ENCODE data around the gene U2AF1.
"Not testable (repeated sequence)": the region's sequence is repeated elsewhere in the genome, so short reads cannot be mapped to it uniquely, and the experiment has no call there.

Gene U2AF1

DNA sequence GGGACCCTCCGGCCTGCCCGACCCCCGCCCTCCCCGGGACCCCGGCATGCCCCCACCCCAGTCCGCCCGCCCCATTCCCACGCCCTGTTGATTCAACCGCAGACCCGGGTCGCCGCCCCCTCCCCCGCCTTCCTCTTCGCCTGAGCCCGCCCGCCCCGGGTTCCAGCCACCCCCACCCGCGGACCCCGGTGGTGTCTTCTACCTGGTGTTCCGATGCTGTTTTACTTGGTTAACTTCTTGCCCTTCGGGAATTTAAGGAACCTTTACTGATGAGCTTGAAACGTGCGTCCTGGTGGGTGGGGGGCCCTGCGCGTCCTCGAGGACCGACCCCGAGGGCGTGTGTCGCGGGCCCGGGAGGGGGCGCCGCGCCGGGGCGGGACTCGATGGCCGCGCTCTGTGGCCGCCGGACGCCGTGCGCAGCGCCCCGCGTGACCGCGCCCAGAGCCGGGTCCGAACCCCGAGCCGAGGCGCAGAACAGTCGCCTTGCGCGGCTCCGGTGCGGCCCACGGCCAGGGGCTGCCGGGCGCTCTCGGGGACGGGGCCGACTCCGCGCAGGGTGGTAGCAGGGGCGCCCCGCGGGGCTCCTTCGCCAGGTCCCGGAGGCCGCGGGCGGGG, 31.2 kb downstream of the U2AF1 start:
- not testable (repeated sequence) for DNase-seq

DNA sequence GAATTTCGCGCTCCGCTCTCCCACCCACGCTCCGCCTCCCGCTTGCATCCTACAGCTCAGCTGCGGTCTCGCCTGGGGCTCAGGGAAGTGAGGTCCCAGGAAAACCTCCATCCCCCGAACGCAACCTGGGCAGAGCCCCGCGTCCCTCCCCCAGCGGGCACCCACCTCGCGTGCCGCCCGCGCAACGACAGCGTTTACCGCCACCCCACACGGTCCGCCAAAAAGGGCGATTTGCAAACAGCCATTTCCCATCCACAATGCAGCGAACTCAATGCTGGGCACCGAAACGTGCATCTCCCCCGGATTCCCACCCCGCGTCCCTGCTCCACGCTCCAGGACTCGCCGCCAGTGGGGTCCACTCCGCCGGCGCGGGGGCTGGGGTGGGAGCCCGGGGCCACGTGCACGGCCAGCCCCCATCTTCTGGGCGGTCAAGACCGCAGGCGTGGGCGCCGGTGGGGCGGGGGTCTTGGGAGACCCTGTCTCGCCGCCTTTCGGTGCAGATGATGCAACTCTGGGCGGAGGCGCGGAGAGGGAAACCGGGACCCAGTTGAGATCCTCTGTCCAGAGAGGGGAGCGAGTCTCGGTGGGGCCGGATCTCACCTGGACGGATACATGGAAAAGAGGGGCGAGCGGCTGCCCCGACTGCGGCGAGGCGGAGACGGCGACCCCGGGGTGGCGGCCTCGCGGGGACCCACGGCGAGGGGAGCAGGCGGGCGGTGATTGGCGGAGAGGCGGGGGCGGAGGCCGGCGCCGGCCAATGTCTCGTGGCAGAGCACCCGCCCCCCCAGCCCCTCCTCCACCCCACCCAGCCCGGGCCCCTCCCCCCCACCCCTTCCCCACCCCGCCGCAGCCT, 32.0 kb downstream of the U2AF1 start, which contains the start of gene CBS:
Gene CBS, minus strand, starts transcription at position 666 of the 853 bp plus-strand sequence. CDS start 3,642 bp downstream, outside the sequence.
- not testable (repeated sequence) for DNase-seq

DNA sequence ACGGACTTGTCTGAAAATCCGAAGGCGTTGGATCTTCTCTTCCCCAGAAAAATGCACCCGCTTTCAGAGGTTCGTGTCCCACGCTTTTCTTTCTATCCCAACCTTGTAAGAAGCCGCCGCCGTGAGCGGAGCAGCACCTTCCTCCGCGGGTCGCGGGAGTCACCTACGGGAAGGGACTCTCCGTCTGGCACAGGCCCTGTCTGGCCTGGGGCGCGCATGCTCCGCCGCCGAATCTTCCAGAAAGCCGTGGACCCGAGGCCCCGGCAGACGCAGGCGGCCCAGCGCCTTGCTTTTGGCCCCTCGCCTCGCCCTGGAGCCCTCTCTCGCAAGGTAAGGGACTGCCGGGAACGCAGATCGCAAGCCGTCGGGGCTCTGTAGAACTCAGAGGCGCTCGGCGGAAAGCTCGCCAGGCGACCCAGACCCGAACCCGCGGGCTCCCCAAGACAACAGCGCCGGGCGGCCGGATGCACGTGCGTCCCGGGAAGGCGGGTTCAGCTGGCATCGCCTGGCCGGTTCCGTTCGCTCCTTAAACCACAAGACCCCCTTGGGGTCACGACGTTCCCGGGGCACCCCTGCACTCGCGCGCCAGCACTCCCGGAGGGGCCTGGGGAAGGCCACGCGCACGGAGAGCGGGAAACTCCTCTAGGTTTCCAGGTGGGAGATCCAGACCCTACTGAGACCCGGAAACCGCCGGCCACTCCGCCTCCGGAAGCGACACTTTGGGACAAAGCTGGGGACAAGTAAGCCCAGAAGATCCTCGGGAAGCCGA, 32.8 kb downstream of the U2AF1 start:
- DNase-seq: not testable (repeated sequence)

DNA sequence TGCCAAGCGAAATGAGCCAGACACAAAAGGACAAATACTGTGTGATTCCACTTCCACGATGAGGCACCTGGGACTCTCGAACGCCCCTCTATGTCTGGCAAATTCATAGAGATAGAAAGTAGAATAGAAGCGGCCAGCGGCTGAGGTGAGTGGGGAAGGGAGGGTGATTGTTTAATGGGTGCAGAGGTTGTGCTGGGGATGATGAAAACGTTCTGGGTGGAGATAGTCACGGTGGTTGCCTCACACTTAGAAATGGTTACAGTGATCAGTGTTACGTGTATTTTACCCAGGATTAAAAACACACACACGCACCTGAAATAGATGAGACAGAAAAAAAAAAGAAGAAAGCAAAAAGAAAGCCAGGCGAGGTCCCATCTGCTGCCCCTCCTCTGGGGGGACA, 34.6 kb downstream of the U2AF1 start:
- not testable (repeated sequence) for DNase-seq

DNA sequence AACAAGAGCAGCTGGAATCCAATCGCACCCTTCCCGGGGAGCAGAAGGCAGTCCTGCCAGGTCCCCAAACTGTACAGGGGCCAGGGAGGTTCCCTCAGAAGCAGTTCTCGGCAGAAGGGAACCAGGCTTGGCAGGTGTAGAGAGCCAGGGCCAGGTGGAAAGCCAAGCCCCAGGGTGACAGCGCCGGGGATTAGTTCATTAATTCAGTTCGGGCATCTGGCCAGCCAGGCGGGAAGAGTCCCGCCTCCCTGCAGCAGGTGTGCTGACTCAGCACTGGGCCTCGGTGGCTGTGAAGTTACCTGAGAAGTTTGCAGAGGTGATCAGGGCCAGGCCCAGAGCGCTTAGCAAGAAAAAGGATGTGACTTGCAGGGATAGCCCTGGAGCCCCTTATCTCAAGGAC, 37.7 kb downstream of the U2AF1 start:
- DNase-seq: not testable (repeated sequence)

DNA sequence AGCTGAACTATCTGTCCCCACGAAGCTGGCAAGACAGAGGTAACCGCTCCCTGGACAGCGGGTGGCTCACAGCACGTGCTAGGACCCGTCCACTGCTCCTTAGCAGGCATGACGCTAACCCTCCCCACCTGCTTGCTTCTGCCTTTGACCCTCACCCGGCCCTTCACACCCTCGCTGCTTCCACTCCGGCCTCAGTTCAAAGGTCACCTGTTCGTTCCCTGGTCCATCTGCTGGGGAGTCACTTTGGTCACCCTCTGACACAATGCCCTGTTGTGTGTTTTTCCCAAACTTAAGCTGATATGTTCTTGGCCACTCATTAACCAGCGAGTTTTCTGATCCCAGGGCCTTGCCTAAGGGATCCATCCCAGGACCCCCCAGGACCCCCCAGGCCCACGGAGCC, 39.3 kb downstream of the U2AF1 start:
- not testable (repeated sequence) for DNase-seq

- not testable (repeated sequence) for DNase-seq
Measured at GRCh38 chr21:43066690-43067089, 40.7 kb downstream of the U2AF1 start.

DNA sequence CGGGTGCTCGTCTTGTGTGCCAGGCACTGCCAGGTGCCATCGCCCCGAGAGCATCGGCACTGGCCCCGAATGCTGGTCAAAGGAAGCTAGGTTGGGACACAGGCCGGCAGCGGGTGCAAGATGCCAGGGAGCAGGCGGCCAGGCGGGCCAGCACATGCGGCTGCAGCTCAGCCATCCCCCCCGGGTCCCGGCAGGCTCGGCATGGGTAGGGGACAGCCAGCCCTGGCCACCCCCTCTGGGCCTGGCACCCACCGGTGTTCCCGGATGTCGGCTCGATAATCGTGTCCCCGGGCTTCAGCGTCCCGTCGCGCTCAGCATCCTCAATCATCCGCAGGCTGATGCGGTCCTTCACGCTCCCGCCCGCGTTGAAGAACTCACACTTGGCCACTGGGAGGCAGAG, 41.4 kb downstream of the U2AF1 start:
- DNase-seq: not testable (repeated sequence)

DNA sequence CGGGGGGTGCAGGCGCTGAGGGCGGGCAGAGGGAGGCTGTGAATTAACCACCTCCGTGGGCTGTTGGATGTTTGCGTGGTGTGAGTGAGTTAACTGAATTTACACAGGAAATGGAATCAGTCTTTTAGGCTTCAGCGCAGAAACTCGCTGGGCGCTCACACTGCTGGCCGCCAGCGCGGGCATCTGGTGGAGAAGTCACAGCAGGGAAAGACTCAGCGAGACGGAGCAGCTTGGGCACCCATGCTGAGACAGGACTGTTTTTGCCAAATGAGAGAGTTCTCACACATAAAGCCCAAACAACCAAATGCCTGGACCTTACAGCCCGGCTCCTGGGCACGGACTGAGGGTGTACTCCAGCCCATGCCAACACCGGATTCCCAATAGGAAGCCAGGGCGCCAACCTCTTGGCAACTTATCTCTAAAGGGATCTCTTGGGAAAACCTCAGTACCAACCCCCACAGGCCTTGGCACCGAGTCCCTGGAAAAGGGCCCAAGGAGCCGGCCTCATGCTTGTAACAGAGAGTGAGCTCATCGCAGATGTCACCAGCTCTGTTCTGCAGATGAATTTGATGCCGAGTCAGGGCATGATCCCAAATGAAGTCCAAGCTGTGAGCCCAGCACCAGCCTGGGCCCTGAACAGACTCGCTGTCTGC, 43.0 kb downstream of the U2AF1 start:
- not testable (repeated sequence) for DNase-seq

- DNase-seq: not testable (repeated sequence)
Measured at GRCh38 chr21:43062955-43063664, 44.3 kb downstream of the U2AF1 start.

DNA sequence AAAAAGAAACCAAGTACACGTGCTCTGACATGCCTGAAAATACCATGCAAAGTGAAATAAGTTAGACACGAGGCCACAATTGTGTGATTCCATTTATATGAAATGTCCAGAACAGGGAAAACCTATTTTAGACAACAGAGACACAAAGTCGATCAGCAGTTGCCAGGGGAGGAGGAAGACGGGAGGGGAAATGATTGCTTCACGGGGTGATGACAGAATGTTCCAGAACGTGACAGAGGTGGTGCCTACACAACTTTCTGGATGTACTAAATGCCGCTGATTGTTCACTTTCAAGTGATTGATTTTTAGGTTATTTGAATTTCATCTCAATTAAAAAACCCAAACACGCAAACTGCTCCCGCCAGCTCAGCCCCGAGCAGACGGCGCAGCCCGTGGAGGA, 54.3 kb downstream of the U2AF1 start:
- DNase-seq: not testable (repeated sequence)

DNA sequence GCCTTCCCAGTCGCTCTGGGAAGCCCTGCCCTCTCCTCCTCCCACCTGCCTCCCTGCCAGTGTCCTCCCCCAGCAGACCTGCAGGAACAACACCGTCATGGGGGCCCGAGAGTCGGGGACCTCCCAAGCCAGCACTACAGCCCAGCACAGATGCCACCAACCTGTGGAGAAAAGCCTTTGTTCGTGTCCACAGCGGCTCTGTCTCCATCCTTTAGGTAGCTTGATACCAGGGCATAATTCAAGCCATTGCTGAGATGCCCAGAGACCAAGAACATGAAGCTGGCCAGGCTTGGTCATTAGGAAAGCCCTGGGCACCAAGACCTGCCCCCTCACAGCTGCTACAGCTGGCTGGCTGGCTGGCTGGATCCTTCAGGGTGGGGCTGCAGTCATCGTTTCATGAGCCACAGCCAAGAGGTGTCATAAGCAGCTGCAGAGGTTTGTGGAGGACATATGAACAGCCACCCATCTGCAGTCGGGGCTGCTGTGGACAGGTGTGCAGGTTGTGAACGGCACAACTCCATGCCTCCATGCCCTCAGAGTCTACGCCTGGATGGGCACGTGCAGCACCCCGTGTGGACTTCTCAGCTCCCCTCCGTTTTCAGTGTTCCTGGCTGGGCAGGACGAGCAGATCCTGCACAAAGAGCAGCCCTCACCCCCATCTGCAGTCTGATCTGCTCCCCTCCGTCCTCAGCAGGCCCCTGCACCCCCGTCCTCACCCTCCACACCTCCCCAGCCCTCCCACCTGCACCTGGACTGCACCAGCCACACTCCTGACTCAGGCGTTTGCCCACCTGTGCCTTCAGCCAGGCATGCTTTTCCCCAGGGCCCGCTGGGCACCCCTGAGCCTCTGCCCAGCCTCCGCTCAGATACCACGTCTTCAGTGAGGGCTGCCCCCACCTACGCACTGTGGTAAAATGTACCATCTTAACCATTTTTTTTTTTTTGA, 61.2 kb downstream of the U2AF1 start:
- not testable (repeated sequence) for DNase-seq

DNA sequence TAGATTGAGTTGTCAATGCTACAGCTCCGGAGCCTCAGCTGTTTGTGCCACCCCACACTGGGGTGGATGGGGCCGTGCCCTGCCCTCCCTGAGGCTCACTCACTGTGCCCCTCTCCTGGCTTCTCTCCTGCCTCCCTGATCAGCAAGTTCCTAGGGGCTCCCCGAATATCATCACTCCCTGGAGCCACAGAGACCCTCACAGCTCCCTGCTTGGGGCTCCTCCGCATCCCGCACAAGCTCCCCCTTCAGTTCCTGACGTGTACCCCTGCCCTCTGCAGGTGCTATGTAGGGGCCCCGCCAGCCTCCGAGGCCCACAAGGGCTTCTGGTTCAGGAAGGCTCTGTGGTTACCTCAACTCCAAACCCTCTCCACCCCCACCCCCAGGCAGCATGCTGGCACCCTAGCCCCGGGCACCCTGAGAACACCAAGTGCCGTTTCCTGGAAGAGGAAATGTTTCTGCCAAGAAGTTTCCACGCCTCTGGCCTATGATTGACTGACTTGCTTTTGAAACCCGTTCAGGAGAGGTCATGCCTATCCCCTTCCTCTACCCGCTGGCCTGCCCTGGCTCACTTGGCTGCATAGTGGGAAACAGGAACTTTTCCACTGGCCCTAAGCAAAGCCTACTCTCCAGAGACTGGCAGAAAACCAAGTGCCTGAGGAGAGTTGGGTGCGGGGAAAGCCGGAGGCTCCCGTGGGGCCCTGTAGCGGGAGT, 62.0 kb downstream of the U2AF1 start:
- DNase-seq: not testable (repeated sequence)

GRCh38 chr21:43044547-43044946, 62.8 kb downstream of the U2AF1 start:
- DNase-seq: not testable (repeated sequence)

DNA sequence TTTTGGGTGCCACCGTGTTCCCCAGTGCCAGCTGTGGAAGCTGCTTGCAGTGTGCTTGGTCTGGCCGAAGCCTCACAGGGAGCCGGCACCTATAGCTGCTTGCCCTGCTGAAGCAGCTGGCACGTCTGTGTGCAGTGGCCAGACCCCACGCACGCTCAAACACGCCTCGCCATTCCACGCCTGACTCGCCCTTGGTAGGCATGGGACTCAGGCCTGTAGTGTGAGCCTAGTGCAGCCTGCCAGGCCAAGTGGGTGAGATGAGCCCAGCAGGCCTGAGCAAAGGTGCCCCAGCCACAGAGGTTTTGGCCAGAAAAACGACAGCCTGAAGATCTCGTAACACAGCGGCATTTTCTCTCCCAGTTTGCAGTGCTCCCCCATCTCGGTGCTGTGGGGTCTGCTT, 64.1 kb downstream of the U2AF1 start:
- DNase-seq: not testable (repeated sequence)

Measured in NCI-H1417 treated with DMSO at 0.1 percent for 48 hours (cell line).